Midbrain (tissue), 1 donor: ENCODE data around the gene GPHA2.

Experiments used
- DNase-seq: peaks from one replicate; lab custom pipeline; 2025; lab: John Stamatoyannopoulos, UW

Gene GPHA2

GRCh38 chr11:64891215-64891848 is 44.4 kb downstream of the GPHA2 start:
- DNase-seq: no peak

DNA sequence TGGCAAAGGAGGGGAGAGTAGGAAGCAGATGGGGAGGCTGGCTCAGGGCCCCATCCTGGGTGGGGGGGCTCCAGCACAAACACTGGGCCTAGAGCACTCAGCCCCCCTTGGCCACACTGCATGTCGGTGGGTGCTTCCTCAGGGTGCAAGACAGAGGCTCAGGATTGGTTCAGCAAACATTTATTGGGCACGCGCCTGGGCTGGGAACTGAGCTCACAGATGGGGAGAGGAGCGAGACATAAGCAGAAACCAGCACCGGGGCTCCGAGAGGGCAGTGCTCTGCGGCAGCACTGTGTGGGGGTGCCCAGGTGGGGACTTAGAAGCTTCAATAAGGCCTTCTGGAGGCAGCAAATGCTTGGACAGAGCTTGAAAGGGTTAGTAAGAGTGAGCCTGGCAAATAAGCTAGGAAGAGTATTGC is 45.2 kb downstream of the GPHA2 start:
- no peak for DNase-seq

- DNase-seq: no peak
These were observed 46.8 kb downstream of the GPHA2 start for GRCh38 chr11:64888729-64889511.

DNA sequence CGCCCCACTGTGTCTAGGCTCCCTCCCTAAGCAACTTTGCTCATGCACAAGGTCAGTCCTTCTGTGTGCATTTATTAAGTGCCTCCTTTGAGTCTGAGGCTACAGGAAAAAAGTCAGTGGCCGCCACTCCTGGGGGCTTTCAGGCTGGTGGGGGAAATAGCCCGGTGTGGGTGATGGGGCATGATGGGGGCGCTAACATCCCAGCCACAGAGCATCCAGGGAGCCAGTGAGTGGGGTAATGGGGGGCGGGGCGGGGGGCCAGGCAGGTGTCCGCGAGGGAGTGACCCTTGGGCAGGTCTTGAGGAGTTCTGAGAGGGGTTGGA is 47.3 kb downstream of the GPHA2 start:
- DNase-seq: no peak

GRCh38 chr11:64887757-64888405 is 47.8 kb downstream of the GPHA2 start:
- peak; percentile 77 for DNase-seq

DNA sequence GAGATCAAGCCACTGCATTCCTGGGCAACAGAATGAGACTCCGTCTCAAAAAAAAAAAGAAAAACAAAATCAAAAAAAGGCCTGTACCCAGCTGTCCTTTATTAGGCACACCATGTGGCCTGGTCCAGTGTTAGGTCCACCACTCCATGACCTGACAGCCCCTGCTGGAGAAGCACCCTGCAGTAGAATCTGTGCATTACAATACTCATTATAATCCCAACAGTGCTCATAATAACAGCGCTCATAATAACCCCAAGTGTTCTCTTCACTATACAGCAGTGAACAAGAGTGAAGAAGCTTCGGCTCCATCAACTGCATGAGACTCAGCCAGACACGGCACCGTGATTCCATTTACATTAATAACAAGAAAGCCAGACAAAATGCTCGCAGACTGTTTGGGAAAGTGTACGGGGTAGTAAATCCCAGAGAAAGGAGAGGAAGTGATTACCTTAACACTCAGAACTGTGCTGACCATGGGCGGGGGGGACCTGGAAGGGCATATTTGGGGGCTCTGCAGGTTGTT is 48.4 kb downstream of the GPHA2 start:
- no peak for DNase-seq

DNA sequence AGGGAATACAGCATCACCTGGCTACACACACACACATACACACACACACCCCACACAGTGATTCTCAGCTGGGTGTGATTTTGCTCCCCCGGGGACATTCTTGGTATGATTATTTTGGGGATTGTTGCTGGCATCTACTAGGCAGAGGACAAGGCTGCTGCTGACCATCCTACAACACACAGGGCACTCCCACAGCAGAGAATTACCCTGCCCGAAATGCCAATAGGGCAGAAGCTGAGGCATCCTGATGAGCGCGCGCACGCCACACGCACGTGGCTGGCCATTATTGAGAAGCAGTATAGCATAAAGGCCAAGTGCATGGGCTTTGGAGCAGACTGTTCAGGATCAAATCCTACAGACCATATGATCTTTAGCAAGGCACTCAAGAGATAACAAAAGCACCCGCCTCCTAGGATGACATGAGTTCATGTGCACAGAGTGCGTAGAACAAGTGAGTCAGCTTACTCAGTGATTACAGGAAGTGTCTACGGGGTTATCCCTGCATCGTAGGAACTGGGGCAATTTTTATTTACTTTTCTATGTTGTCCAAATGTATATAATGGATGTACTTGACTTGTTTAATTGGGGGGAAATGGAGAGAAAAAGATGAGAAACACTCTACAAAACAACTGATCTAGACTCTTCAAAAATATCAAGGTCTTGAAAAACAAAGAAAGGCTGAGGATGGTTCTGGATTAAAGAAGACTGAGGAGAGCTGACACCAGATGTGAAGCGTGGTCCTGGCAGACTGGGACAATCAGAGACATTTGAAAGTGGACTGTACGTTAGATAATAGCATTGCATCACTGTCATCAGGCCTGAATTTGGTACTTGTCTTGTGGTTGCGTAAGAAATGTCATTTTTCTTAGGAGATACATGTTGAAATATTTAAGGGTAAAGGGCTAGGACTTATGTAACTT is 50.1 kb downstream of the GPHA2 start:
- no peak for DNase-seq
